ENCODE measurements around the gene MYO18A. TPM values are rescaled to one million over a fixed set of nuclear protein-coding genes. Genes with fewer than 3 reads are reported as not detected.

Gene MYO18A
- total RNA-seq, 2 donors from 2014 or later: 45.4 to 73.2 TPM

- intact Hi-C loops (cut with DNase I): no loop called here
- no peak for TF ChIP-seq POLR2A (IDR thresholded peaks at IDR 0.05)
- TF ChIP-seq CTCF (IDR thresholded peaks at IDR 0.05): no peak
- Histone ChIP-seq H3K4me1 (no peaks in the 10 kb centered on the region), H3K4me3 (no peak overlapping the region), H3K27ac (no peak overlapping the region), H3K27me3 (no peaks in the 10 kb centered on the region), H3K9me3 (no peaks in the 10 kb centered on the region), H3K36me3 (replicated peaks in 1 of 2; ENCODE audit: insufficient read depth in 1 of 2, low read depth in 2 of 2) (no peaks in the 10 kb centered on the region)
- ATAC-seq: no peak
- WGBS, 2 donors: 62 to 64% methylated on average over 10 of the region's 10 CpGs
- DNase-seq: no peak
Observed at GRCh38 chr17:29048440-29049368, 131.5 kb downstream of the MYO18A start.

- intact Hi-C loops (cut with DNase I): no loop called here
- no peak for ATAC-seq
Observed at GRCh38 chr17:29046473-29046839, 133.7 kb downstream of the MYO18A start.

GRCh38 chr17:29045734-29046472 lies 134.3 kb downstream of the MYO18A start:
- Histone ChIP-seq H3K9me3 (no peaks in the 10 kb centered on the region), H3K36me3 (replicated peaks in 1 of 2; ENCODE audit: insufficient read depth in 1 of 2, low read depth in 2 of 2) (no peaks in the 10 kb centered on the region), H3K27ac (no peak overlapping the region), H3K4me1 (peaks cover 11% of the 10 kb centered on the region), H3K4me3 (no peak overlapping the region), H3K27me3 (no peaks in the 10 kb centered on the region)
- intact Hi-C loops (cut with DNase I): no loop called here
- TF ChIP-seq POLR2A (IDR thresholded peaks at IDR 0.05) (no peak), CTCF (IDR thresholded peaks at IDR 0.05) (no peak)
- WGBS, 2 donors: 66 to 74% methylated on average over 7 of the region's 7 CpGs
- DNase-seq (no peak), ATAC-seq (no peak)

More at GRCh38 chr17:29046473-29046839, 133.7 kb downstream of the MYO18A start:
- Histone ChIP-seq H3K9me3 (no peaks in the 10 kb centered on the region), H3K27ac (no peak overlapping the region), H3K4me1 (peaks cover 11% of the 10 kb centered on the region), H3K27me3 (no peaks in the 10 kb centered on the region), H3K4me3 (no peak overlapping the region), H3K36me3 (replicated peaks in 1 of 2; ENCODE audit: insufficient read depth in 1 of 2, low read depth in 2 of 2) (no peaks in the 10 kb centered on the region)
- DNase-seq: no peak
- no peak for TF ChIP-seq CTCF (IDR thresholded peaks at IDR 0.05)
- TF ChIP-seq POLR2A (IDR thresholded peaks at IDR 0.05): no peak
- 63 to 77% methylated on average over 5 of the region's 5 CpGs for WGBS, 2 donors

- H3K4me1 ChIP-seq: peaks cover 11% of the 10 kb centered on the region
- no peak overlapping the region for H3K27ac ChIP-seq
- no peaks in the 10 kb centered on the region for H3K36me3 ChIP-seq (replicated peaks in 1 of 2; ENCODE audit: insufficient read depth in 1 of 2, low read depth in 2 of 2)
- ATAC-seq (no peak), DNase-seq (no peak)
- no peaks in the 10 kb centered on the region for H3K9me3 ChIP-seq
- H3K27me3 ChIP-seq: no peaks in the 10 kb centered on the region
- no peak overlapping the region for H3K4me3 ChIP-seq
- intact Hi-C loops (cut with DNase I): no loop called here
- 97% methylated on average over 4 of the region's 4 CpGs for WGBS, 2 donors
- no peak for TF ChIP-seq POLR2A (IDR thresholded peaks at IDR 0.05)
- TF ChIP-seq CTCF (IDR thresholded peaks at IDR 0.05): no peak
Observed at GRCh38 chr17:29045026-29045425, 135.2 kb downstream of the MYO18A start.
